PFSK-1 (cell line): ENCODE results near the gene ZSCAN9.

Source experiments
- POLR2AphosphoS5 ChIP-seq: IDR thresholded peaks from 2 replicates; pipeline ENCODE4 v1.6.1; 2012; ENCODE audit warnings: low read depth, mild to moderate bottlenecking, control low read depth, low read length, moderate library complexity
- REST ChIP-seq, 2 experiments: IDR thresholded peaks; 2 replicates each; pipeline versions ENCODE4 v1.6.1 to v1.8.0; 2011 to 2012; ENCODE audit warnings: low read depth in 2 of 2, low read length in 2 of 2, control low read depth in 1 of 2, inconsistent platforms in 1 of 2, mild to moderate bottlenecking in 1 of 2, moderate library complexity in 1 of 2; ENCODE audit not compliant: insufficient read depth in 1 of 2
- TAF1 ChIP-seq: IDR thresholded peaks from 2 replicates; pipeline ENCODE4 v1.6.1; 2012; ENCODE audit warnings: low read length, control low read depth, borderline replicate concordance; ENCODE audit not compliant: insufficient read depth

- TF ChIP-seq POLR2AphosphoS5 (no peak), REST (IDR thresholded peaks at IDR 0.05; ENCODE audit: insufficient read depth in 1 of 2, low read depth in 2 of 2, low read length in 2 of 2) (no peak), TAF1 (no peak)
Measured at GRCh38 chr6:28226460-28226859, 1.4 kb downstream of the ZSCAN9 start.
